Neural progenitor cell (in vitro differentiated cells): Measurements from ENCODE around the gene CD1C. TPM values are rescaled to one million over a fixed set of nuclear protein-coding genes. Genes with fewer than 3 reads are reported as not detected.
A peak's percentile ranks its signal among the peaks of the same experiment; 100 is the strongest.

Source experiments
- DNase-seq: peaks from one replicate; pipeline ENCODE4 v3.0.0-alpha.2; 2016; ENCODE audit warnings: low spot score
- H2AFZ ChIP-seq: fragments of 200-600 bp; sonication (generic); replicated peaks from 2 replicates; pipeline ENCODE4 v1.6.1; 2016; ENCODE audit warnings: antibody characterized with exemption
- H3F3A ChIP-seq: fragments of 200-600 bp; sonication (generic); 2 replicates; pipeline ENCODE4 v1.6.1; 2016; ENCODE audit warnings: antibody characterized with exemption, low read depth
- H3K27ac ChIP-seq: fragments of 200-600 bp; sonication (generic); 2 replicates; pipeline ENCODE4 v1.5.1; 2016; ENCODE audit warnings: mild to moderate bottlenecking
- H3K27me3 ChIP-seq: fragments of 200-600 bp; sonication (generic); 2 replicates; pipeline ENCODE4 v1.6.1; 2016; ENCODE audit warnings: mild to moderate bottlenecking, moderate library complexity
- H3K36me3 ChIP-seq: fragments of 200-600 bp; sonication (generic); 2 replicates; pipeline ENCODE4 v1.5.1; 2016
- H3K4me1 ChIP-seq: fragments of 200-600 bp; sonication (generic); 2 replicates; pipeline ENCODE4 v1.6.1; 2016; ENCODE audit warnings: mixed run types
- H3K4me2 ChIP-seq: fragments of 200-600 bp; sonication (generic); 2 replicates; pipeline ENCODE4 v1.6.1; 2016
- H3K4me3 ChIP-seq: fragments of 200-600 bp; sonication (generic); 2 replicates; pipeline ENCODE4 v1.5.1; 2016
- H3K79me2 ChIP-seq: fragments of 200-600 bp; sonication (generic); 2 replicates; pipeline ENCODE4 v1.6.1; 2016; ENCODE audit warnings: low read depth
- H3K9ac ChIP-seq: fragments of 200-600 bp; sonication (generic); 2 replicates; pipeline ENCODE4 v1.6.1; 2016
- H3K9me3 ChIP-seq: fragments of 200-600 bp; sonication (generic); 2 replicates; pipeline ENCODE4 v1.5.1; 2016; ENCODE audit warnings: low read depth
- H4K20me1 ChIP-seq: fragments of 200-600 bp; sonication (generic); 2 replicates; pipeline ENCODE4 v1.6.1; 2016; ENCODE audit warnings: low read depth
- H3K27ac Mint-ChIP-seq: 3 replicates; pipeline ENCODE4 v1.8.0; 2021; ENCODE audit warnings: mixed read lengths
- H3K27me3 Mint-ChIP-seq: 2 replicates; pipeline ENCODE4 v1.8.0; 2022; ENCODE audit warnings: low read depth, mild to moderate bottlenecking, inconsistent platforms, moderate library complexity, mixed read lengths; ENCODE audit not compliant: insufficient read depth
- H3K36me3 Mint-ChIP-seq: 3 replicates; pipeline ENCODE4 v1.8.0; 2021; ENCODE audit warnings: mixed read lengths
- H3K4me1 Mint-ChIP-seq: 3 replicates; pipeline ENCODE4 v1.8.0; 2021; ENCODE audit warnings: mixed read lengths
- H3K4me3 Mint-ChIP-seq: 3 replicates; pipeline ENCODE4 v1.8.0; 2021; ENCODE audit warnings: mild to moderate bottlenecking, moderate library complexity, mixed read lengths
- H3K9me3 Mint-ChIP-seq: 3 replicates; pipeline ENCODE4 v1.8.0; 2020; ENCODE audit warnings: mixed read lengths
- EZH2 ChIP-seq: fragments of 200-600 bp; sonication (generic); IDR thresholded peaks from 2 replicates; pipeline ENCODE4 v1.6.1; 2017; ENCODE audit warnings: antibody characterized with exemption, mild to moderate bottlenecking, moderate library complexity
- EZH2phosphoT487 ChIP-seq: fragments of 200-600 bp; sonication (generic); IDR thresholded peaks from 2 replicates; pipeline ENCODE4 v1.6.1; 2017; ENCODE audit warnings: antibody characterized with exemption
- total RNA-seq: library from RNA; depleted of rRNA; stranded (reverse); fragments of >200 nt; gene quantifications from 2 replicates; pipeline ENCODE4 v1.2.3, GENCODE V29; 2015; ENCODE audit warnings: low replicate concordance
- TF ChIP-seq, protein P1 (sequence below): fragments of 200-600 bp; sonication (generic); IDR thresholded peaks from 2 replicates; pipeline ENCODE4 v1.5.1; 2017; ENCODE audit warnings: antibody characterized with exemption, mild to moderate bottlenecking

CD1C gene
- total RNA-seq, 1 donor from 2014 or later: not detected

DNA sequence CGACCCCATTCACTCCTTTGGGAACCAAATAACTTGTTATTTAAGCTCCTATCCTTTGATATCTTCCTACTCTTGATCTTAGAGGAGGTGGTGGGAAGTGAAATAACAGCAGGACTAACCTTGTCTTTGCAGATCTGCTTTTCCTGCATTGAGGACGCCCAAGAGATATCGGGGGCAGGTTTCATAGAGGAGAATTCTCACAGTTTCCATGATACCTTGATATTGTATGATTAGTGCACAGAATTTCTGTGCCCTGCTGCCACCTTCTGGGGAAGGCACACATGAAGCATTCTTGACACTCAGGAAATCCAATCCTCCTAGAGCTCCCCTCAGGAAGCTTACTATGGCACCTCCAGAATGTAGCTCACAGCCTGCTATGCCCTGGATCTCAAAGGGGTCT lies 40.0 kb downstream of the CD1C start:
- H2AFZ ChIP-seq: no peak overlapping the region
- H3K27me3 ChIP-seq: no peaks in the 10 kb centered on the region
- Mint-ChIP-seq H3K4me1 (no peaks in the 10 kb centered on the region), H3K27ac (no peak overlapping the region), H3K4me3 (no peak overlapping the region), H3K27me3 (no peaks in the 10 kb centered on the region), H3K9me3 (no peaks in the 10 kb centered on the region), H3K36me3 (no peaks in the 10 kb centered on the region)
- H4K20me1 ChIP-seq: no peaks in the 10 kb centered on the region
- H3K9me3 ChIP-seq: no peaks in the 10 kb centered on the region
- no peak overlapping the region for H3K4me3 ChIP-seq
- H3K36me3 ChIP-seq: no peaks in the 10 kb centered on the region
- no peak overlapping the region for H3K9ac ChIP-seq
- no peaks in the 10 kb centered on the region for H3F3A ChIP-seq
- H3K79me2 ChIP-seq: no peaks in the 10 kb centered on the region
- no peak for TF ChIP-seq EZH2
- TF ChIP-seq, protein P1, sequence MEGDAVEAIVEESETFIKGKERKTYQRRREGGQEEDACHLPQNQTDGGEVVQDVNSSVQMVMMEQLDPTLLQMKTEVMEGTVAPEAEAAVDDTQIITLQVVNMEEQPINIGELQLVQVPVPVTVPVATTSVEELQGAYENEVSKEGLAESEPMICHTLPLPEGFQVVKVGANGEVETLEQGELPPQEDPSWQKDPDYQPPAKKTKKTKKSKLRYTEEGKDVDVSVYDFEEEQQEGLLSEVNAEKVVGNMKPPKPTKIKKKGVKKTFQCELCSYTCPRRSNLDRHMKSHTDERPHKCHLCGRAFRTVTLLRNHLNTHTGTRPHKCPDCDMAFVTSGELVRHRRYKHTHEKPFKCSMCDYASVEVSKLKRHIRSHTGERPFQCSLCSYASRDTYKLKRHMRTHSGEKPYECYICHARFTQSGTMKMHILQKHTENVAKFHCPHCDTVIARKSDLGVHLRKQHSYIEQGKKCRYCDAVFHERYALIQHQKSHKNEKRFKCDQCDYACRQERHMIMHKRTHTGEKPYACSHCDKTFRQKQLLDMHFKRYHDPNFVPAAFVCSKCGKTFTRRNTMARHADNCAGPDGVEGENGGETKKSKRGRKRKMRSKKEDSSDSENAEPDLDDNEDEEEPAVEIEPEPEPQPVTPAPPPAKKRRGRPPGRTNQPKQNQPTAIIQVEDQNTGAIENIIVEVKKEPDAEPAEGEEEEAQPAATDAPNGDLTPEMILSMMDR: peak; percentile 30
- no peak overlapping the region for H3K4me2 ChIP-seq
- peak; percentile 5 for DNase-seq
- no peak overlapping the region for H3K27ac ChIP-seq
- no peaks in the 10 kb centered on the region for H3K4me1 ChIP-seq

DNA sequence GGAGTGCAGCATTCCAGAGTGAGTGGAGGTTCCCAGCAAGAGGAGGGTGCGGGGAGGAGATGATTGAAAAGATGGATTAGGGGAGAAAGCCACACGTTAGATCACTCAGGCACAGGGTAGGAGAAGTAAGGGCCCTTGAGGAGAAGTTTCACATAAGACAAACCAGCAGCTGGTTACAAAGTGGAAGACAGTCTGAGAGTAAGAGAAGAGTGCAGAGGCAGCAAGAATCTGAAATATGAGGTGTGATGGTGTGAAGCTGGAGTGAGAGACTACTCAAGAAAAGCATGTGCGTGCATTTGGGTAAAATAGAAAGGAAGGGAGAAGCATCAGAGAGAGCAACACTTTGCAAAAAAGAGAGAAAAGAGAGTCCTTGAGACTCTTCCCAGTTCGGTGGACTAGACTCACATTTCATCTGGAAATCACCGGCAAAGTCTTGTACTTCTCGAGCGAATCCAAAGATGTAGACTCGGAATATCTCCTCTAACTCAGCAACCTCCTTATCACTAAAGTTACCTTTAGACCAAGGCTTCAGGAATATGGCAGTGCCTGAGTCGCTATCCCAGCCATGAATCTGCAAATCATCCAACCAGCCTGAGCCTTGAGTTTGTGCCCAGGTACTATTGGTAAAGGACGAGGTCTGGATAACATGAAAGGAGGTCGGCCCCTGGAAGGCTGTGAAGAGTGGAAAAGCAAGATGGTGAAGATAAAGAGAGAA lies 40.8 kb downstream of the CD1C start:
- no peaks in the 10 kb centered on the region for H3K27me3 Mint-ChIP-seq
- H3K4me3 Mint-ChIP-seq: no peak overlapping the region
- H3K4me1 Mint-ChIP-seq: no peaks in the 10 kb centered on the region
- H4K20me1 ChIP-seq: no peaks in the 10 kb centered on the region
- no peaks in the 10 kb centered on the region for H3K36me3 Mint-ChIP-seq
- H3K27ac ChIP-seq: no peak overlapping the region
- TF ChIP-seq, protein P1: no peak
- TF ChIP-seq EZH2 (no peak), EZH2phosphoT487 (no peak)
- H3K4me3 ChIP-seq: no peak overlapping the region
- H3K4me2 ChIP-seq: no peak overlapping the region
- no peaks in the 10 kb centered on the region for H3K9me3 ChIP-seq
- H3K36me3 ChIP-seq: no peaks in the 10 kb centered on the region
- no peak overlapping the region for H3K27ac Mint-ChIP-seq
- no peaks in the 10 kb centered on the region for H3K4me1 ChIP-seq
- H3K9me3 Mint-ChIP-seq: no peaks in the 10 kb centered on the region
- H3K27me3 ChIP-seq: no peaks in the 10 kb centered on the region
- peak overlapping the region; percentile 34 for H2AFZ ChIP-seq
- no peak overlapping the region for H3K9ac ChIP-seq
- no peaks in the 10 kb centered on the region for H3F3A ChIP-seq
- no peak for DNase-seq
- H3K79me2 ChIP-seq: no peaks in the 10 kb centered on the region

DNA sequence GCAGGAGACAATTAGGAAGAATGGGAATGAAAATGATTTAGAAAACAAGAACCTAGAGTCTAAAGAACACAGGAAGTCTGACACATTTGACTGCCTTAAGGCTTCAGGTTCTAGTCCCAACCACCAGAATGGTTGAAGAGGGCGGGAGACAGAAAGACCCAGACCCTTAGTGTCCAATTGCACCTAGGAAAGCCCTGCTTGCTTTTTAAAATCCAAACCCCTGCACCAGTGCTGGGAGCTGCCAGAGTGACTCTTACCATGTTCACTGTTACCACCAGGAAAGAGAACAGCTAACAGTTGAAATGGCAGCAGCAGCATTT lies 41.3 kb downstream of the CD1C start:
- Histone ChIP-seq H3K9ac (no peak overlapping the region), H3K36me3 (no peaks in the 10 kb centered on the region), H3F3A (no peaks in the 10 kb centered on the region), H3K79me2 (no peaks in the 10 kb centered on the region), H3K9me3 (no peaks in the 10 kb centered on the region), H3K4me3 (no peak overlapping the region), H3K4me2 (no peak overlapping the region), H3K27me3 (no peaks in the 10 kb centered on the region), H3K27ac (no peak overlapping the region), H4K20me1 (no peaks in the 10 kb centered on the region), H2AFZ (peak overlapping the region; percentile 50), H3K4me1 (no peaks in the 10 kb centered on the region)
- no peaks in the 10 kb centered on the region for H3K4me1 Mint-ChIP-seq
- no peak overlapping the region for H3K27ac Mint-ChIP-seq
- H3K4me3 Mint-ChIP-seq: no peak overlapping the region
- no peaks in the 10 kb centered on the region for H3K9me3 Mint-ChIP-seq
- TF ChIP-seq, protein P1: no peak
- TF ChIP-seq EZH2: no peak
- no peak for TF ChIP-seq EZH2phosphoT487
- no peaks in the 10 kb centered on the region for H3K27me3 Mint-ChIP-seq
- DNase-seq: no peak
- no peaks in the 10 kb centered on the region for H3K36me3 Mint-ChIP-seq
